ENCODE data around the gene ABCF2. TPM values are rescaled to one million over a fixed set of nuclear protein-coding genes. Genes with fewer than 3 reads are reported as not detected.

ABCF2 gene
- total RNA-seq, 1 experiment from 2014 or later = 94.6 TPM

DNA sequence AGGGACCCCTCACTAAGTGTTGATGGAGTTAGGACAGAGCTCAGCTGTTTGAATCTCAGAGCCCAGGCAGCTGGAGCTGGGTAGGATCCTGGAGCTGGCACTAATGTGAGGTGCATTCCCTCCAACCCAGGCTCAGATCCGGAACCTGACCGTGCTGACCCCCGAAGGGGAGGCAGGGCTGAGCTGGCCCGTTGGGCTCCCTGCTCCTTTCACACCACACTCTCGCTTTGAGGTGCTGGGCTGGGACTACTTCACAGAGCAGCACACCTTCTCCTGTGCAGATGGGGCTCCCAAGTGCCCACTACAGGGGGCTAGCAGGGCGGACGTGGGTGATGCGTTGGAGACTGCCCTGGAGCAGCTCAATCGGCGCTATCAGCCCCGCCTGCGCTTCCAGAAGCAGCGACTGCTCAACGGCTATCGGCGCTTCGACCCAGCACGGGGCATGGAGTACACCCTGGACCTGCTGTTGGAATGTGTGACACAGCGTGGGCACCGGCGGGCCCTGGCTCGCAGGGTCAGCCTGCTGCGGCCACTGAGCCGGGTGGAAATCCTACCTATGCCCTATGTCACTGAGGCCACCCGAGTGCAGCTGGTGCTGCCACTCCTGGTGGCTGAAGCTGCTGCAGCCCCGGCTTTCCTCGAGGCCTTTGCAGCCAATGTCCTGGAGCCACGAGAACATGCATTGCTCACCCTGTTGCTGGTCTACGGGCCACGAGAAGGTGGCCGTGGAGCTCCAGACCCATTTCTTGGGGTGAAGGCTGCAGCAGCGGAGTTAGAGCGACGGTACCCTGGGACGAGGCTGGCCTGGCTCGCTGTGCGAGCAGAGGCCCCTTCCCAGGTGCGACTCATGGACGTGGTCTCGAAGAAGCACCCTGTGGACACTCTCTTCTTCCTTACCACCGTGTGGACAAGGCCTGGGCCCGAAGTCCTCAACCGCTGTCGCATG is 10.5 kb upstream of the ABCF2 start:
- in situ Hi-C loops (cut with HindIII; ENCODE audit: low pct_unique_long_range_greater_than_20kb, low sequenced_read_pairs) = no loop called here
- no peak for DNase-seq (ENCODE audit: low read depth, low spot score)

DNA sequence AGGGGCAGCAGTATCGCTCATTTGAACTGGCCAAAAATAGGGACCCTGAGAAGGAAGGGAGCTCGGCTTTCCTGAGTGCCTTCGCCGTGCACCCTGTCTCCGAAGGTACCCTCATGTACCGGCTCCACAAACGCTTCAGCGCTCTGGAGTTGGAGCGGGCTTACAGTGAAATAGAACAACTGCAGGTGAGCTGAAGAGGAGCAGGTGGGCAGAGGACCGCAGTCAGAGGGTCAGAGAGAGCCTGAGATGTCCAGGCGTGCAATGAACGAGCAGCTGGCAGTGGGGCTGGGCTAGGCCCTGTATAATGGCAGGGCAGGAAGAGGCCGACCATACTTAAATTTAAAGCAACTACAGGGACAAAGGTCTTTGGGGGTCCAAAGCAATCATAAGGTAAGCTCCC is 9.4 kb upstream of the ABCF2 start:
- in situ Hi-C loops (cut with HindIII; ENCODE audit: low pct_unique_long_range_greater_than_20kb, low sequenced_read_pairs) = no loop called here
- DNase-seq (ENCODE audit: low read depth, low spot score) = no peak

DNA sequence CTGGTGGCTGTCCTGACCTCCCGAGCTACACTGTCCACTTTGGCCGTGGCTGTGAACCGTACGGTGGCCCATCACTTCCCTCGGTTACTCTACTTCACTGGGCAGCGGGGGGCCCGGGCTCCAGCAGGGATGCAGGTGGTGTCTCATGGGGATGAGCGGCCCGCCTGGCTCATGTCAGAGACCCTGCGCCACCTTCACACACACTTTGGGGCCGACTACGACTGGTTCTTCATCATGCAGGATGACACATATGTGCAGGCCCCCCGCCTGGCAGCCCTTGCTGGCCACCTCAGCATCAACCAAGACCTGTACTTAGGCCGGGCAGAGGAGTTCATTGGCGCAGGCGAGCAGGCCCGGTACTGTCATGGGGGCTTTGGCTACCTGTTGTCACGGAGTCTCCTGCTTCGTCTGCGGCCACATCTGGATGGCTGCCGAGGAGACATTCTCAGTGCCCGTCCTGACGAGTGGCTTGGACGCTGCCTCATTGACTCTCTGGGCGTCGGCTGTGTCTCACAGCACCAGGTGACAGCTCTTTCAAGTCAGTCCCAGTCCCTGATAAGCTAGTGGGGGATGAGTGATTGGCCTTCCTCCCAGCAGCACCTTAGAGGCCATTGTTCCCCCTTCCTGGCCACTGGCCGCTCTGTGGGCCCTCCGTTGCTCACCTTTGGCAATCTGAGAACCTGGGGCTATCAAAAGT is 8.2 kb upstream of the ABCF2 start:
- in situ Hi-C loops (cut with HindIII; ENCODE audit: low pct_unique_long_range_greater_than_20kb, low sequenced_read_pairs) = no loop called here
- no peak for DNase-seq (ENCODE audit: low read depth, low spot score)

DNA sequence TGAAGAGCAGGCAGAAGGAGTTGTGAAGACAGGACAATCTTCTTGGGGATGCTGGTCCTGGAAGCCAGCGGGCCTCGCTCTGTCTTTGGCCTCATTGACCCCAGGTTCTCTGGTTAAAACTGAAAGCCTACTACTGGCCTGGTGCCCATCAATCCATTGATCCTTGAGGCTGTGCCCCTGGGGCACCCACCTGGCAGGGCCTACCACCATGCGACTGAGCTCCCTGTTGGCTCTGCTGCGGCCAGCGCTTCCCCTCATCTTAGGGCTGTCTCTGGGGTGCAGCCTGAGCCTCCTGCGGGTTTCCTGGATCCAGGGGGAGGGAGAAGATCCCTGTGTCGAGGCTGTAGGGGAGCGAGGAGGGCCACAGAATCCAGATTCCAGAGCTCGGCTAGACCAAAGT is 6.8 kb upstream of the ABCF2 start:
- in situ Hi-C loops (cut with HindIII; ENCODE audit: low pct_unique_long_range_greater_than_20kb, low sequenced_read_pairs) = no loop called here
- DNase-seq (ENCODE audit: low read depth, low spot score) = no peak

DNA sequence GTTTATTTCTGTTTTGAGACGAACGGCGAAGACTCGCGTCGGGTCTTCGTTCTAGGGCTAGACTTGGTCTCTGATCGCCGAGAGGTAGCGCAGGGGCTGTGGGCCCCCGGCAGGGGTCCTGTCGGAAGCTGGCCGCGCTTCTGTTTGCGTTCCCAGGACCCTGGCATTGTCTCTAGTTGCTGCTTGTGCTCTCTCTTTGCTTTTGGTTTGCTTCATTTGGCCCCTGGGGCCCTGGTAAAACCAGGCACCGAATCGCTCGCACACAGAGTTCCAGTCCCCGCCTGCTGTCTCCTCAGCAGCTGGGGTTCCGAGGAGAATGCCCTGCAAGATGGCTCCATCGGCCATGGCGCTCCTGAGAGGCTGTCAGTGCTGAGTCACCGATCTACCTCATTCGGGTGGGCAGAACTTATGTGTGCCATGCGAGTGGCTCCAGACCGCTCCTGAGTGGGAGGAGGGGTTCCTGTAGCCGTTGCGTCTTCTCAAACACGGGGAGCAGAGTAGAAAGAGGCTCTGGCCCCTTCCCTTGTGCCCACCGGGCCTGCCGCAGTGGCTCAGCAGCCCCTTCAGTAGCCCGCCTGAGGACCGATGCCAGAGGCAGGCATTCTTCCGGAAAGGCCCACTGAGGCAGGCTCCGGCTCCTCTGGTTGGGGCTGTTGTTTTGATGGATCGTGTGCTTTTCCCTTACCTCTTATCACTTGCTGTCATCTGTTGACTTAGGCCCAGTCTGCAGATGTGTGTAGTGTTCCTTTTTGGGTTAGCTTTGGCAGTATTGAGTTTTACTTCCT is 6.1 kb upstream of the ABCF2 start:
- in situ Hi-C loops (cut with HindIII; ENCODE audit: low pct_unique_long_range_greater_than_20kb, low sequenced_read_pairs) = no loop called here
- DNase-seq (ENCODE audit: low read depth, low spot score) = peak; percentile 46

DNA sequence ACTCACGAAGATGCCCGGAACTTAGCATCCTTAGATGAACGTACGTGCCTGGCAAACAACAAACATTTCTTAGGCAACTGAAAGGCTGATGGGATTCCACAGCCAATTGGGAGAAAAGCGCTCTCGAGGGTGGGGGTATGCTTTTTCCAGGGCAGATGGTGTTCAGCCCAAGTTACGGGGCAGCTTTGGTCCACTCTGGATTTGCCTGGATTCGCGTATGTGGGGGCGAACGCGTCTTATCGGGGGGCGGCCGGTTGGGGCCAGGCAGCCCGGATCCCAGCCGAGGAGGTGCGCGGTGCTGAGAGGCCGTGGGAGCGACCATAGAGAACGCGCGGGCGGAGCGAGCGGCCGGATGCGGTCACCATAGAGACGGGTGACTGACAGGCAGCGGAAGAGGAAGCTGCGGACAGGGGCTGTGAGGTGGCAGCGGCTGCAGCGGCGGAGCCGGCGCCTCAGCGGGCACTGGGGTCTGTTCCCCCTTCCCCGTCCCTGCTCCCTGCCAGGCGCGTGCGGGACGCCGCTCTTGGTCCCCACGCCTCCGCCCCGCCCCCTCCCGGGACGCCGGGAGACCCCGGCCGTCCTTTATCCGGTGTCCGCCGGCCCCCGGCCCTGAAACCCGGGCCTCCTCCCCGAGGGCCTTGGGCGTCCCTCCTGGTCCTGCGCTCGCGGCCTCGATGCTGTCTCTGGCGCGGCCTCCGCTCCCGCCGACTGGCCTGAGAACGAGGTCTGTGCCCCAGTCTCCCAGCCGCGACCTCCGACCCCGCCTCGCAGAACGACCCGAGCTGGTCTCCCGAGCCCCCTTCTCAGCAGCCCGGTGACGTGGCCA is 5.3 kb upstream of the ABCF2 start, which contains the start of gene CHPF2:
Gene CHPF2, plus strand, starts transcription at position 393 of the 826 bp plus-strand sequence. CDS start 1,529 bp downstream, outside the sequence.
- in situ Hi-C loops (cut with HindIII; ENCODE audit: low pct_unique_long_range_greater_than_20kb, low sequenced_read_pairs) = no loop called here
- peak; percentile 90 for DNase-seq (ENCODE audit: low read depth, low spot score)

DNA sequence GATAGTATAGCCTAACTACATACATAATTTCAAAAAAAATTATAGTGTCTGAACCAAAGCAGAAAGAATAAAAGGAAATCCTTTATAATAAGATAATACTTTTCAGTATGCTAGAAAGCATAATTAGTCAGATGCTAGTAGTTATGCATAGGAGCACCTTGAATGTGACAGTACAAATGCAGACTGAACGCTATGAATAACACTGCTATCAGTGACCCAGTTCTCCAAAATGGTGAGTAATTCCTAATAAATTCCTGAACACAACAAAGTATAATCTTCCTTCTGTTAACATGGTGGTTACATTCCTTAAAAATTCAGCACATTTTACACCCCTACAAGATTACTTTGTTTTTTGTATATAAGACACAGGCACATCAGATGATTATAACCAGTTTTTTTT is 4.1 kb upstream of the ABCF2 start:
- DNase-seq (ENCODE audit: low read depth, low spot score) = no peak
- in situ Hi-C loops (cut with HindIII; ENCODE audit: low pct_unique_long_range_greater_than_20kb, low sequenced_read_pairs) = no loop called here

DNA sequence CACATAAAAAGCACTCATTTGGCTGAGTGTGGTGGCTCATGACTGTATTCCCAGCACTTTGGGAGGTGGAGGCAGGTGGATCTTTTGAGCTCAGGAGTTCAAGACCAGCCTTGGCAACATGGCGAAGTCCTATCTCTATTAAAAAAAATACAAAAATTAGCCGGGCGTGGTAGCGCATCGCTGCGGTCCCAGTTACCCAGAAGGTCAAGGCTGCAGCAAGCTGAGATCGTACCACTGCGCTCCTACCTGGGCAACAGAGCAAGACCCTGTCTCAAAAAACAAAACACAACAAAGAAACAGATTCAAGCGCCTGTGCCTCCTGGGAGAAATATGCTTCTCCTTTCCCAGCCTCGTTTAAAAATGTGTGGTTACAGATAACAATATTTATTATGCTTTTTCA is 2.2 kb upstream of the ABCF2 start:
- DNase-seq (ENCODE audit: low read depth, low spot score) = no peak
- in situ Hi-C loops (cut with HindIII; ENCODE audit: low pct_unique_long_range_greater_than_20kb, low sequenced_read_pairs) = no loop called here

DNA sequence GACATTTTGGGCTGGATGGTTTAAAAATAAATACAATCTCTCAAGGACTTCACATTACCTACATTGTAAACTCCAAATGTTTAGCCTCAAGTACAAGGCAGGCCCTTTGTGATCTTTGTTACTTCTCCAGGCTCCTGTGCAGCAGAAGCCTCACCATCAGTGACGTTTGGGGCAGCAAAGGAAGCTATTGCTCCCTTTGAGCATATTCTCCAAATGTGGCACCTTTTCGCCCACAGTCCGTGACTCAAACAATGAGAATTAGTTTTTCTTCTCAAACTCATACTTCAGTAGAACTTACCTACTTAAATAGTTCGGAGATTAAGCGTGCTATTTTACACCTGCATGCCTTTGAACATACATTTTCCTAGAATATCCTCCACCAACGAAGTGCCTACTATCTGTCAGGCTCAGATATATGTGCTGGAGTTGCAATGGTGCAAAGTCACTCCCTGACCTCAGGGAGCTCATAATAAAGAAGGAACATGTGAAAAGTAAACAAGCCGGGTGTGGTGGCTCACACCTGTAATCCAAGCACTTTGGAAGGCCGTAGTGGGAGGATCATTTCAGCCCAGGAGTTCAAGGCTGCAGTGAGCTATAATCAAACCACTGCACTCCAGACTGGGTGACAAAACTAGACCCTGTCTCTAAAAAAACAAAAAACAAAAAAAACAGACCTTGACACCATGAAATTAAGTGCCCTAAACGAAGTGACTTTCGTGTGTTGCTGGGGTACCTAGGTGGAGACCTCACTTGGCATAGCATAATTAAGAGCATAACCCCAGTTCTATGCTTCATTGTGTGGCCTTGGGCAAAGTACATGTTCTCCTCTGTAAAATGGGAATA is 1.2 kb upstream of the ABCF2 start:
- DNase-seq (ENCODE audit: low read depth, low spot score) = no peak
- in situ Hi-C loops (cut with HindIII; ENCODE audit: low pct_unique_long_range_greater_than_20kb, low sequenced_read_pairs) = no loop called here

DNA sequence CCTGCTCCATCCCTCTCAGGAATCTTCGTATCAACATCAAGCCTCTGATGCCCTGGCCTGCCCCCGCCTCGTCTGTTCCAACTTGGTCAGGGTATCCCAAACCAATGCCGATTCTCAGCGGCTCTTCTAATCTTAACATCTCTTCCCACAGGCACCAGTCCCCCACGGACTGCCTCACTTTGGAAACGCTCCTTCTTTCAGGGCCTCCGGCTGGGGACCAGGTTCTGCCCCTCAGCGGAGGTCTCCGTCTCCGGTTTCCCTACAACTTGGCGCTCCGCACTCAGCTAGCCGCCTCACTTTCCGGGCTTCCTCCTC is 488 bp downstream of the ABCF2 start:
- DNase-seq (ENCODE audit: low read depth, low spot score) = no peak
- in situ Hi-C loops (cut with HindIII; ENCODE audit: low pct_unique_long_range_greater_than_20kb, low sequenced_read_pairs) = no loop called here

DNA sequence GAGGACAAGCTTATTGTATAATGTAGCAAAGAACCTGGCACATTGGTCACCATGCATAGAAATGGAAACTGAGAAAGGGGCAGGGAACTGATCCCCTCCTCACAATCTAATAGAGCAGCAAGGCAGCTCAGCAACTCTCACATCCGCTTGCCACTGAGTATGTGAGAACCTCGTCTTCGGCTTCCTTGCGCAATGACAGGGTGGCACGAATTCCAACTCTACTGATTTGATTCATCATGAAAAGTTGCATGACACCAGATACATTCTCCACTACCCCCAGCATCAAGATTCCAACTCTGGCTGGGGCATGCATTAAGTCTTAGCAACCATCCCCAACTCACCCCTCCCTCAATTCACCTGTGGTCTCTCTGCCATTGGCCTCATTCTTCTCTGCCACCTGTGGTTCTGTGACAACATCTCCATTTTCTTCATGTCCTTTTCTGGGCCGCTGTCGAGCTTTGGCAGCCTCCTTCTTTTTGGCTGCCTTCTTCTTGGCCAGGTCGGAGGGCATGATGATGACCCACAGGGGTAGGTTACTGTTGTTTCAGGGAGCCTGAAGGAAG is 976 bp downstream of the ABCF2 start:
- no peak for DNase-seq (ENCODE audit: low read depth, low spot score)
- in situ Hi-C loops (cut with HindIII; ENCODE audit: low pct_unique_long_range_greater_than_20kb, low sequenced_read_pairs) = no loop called here

DNA sequence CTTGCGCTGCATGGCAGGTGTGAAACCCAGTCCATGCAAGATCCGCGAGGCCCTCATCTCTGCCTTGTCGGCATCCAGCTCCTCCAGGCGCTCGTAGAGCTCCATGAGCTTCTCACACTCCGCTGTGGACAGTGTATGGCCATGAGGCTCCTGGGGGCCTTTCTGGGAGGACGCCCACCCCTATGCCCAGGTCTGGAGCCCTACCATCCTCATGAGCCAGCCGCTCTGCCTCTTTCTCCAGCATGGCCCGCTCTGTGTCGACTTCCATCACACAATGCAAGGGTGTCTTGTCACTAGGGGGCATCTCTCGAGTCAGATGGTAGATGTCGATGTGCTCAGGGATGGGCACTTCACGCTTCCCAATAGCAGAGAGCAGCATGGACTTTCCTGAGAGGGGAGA is 3.3 kb downstream of the ABCF2 start:
- in situ Hi-C loops (cut with HindIII; ENCODE audit: low pct_unique_long_range_greater_than_20kb, low sequenced_read_pairs) = no loop called here
- DNase-seq (ENCODE audit: low read depth, low spot score) = peak; percentile 38

DNA sequence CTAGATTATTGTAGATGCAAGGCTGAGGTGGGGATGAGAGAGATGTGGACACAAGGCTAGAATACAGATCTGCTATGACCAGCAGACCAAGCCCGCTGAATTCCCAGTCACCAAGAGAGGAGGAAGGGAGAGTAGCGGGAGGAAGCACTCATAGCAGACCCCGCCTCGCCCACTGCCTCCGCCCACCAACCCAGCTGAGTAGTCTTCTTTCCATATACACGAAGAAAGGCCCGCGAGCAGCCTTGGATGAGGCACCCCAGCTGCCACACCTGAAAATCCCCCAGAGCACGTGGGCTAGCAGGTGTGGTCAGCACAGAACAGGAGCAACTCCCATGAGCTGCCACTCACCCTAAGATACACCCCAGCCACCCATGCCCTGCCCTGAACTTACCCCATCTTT is 8.8 kb downstream of the ABCF2 start:
- in situ Hi-C loops (cut with HindIII; ENCODE audit: low pct_unique_long_range_greater_than_20kb, low sequenced_read_pairs) = no loop called here
- DNase-seq (ENCODE audit: low read depth, low spot score) = no peak

DNA sequence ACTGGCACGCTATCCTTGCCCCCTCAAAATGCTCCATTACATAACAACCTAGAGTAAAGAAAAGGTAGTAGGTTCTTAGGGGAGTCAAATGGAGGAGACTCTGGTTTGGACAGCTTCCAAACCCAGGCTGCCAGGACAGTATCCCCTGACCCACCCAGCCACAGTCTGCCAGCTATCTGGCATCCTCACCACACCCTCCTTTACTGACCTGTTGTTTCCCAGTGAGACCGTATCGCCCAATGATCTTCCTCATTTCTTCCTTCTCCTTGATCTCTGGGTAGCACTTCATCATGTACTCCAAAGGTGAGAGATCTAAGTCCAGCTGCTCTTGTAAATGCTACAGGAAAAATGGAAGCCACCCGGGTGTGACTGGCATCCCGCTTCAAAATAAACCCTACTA is 11.6 kb downstream of the ABCF2 start:
- no peak for DNase-seq (ENCODE audit: low read depth, low spot score)
- in situ Hi-C loops (cut with HindIII; ENCODE audit: low pct_unique_long_range_greater_than_20kb, low sequenced_read_pairs) = no loop called here

DNA sequence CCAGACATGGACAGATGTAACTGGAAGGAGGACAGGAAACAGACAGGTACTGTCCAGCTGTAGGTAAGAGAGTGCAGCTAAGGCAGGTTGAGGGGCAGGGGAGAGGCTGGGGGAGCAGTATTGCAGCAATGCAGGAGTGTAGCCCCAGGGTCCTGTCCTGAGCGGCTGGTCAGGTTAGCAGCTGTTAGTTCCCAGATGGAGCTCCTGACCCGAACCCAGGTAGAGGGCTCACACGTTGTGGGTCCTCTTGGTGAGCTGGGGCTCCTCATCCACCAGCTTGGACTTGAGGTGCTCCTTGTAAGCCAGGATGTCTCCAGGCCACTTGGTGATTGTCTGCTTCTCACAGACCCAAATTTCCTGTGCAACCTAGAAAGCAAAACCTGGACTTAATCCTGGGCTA is 13.2 kb downstream of the ABCF2 start:
- in situ Hi-C loops (cut with HindIII; ENCODE audit: low pct_unique_long_range_greater_than_20kb, low sequenced_read_pairs) = no loop called here
- no peak for DNase-seq (ENCODE audit: low read depth, low spot score)

DNA sequence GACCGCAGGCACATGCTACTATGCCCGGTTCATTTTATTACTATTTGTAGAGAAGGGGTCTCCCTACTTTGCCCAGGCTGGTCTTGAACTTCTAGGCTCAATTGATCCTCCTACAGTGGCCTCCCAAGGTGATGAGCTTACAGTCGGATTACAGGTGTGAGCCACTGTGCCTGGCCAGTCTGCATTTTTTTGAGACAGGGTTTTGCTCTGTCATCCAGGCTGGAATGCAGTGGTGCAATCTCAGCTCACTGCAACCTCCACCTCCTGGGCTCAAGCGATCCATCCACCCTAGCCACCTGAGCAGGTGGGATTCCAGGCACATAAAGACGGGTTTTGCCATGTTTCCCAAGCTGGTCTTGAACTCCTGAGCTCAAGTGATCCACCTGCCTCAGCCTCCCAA is 14.4 kb downstream of the ABCF2 start:
- in situ Hi-C loops (cut with HindIII; ENCODE audit: low pct_unique_long_range_greater_than_20kb, low sequenced_read_pairs) = no loop called here

More for the DNA sequence above, 14.4 kb downstream of the ABCF2 start:
- no peak for DNase-seq (ENCODE audit: low read depth, low spot score)

Data from SK-MEL-5 (cell line).